ENCODE results near the gene MAP3K14.

DNA sequence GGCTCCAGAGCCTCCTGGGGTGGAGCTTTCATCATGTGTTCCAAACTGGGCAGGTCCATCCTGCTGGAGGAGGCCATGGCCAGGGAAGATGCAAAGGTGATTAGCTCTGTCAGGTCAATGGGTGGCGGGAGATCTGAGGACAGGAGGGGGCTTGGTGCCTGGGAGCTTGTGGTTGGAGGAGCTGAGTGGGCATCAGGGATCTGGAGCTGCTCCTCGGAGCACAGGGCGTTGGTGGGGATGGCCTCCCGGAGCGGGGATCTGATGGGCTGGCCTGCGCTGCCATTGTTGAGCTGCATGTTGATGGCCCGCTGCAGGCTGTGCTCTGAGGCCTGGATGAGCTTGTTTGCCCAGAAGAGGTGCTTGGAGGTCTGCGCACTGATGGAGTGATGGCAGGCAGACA lies 61.5 kb downstream of the MAP3K14 start:
- TF ChIP-seq POLR2AphosphoS5 (IDR thresholded peaks at IDR 0.05; ENCODE audit: borderline replicate concordance, low read depth, low read length) (no peak), EZH2 (IDR thresholded peaks at IDR 0.05) (no peak), FOXP2 (optimal IDR thresholded peaks at IDR 0.05; ENCODE audit: control extremely low read depth, extremely low read length, insufficient read depth) (no peak)

All from SK-N-MC (cell line).